ENCODE data around the gene POMGNT2. TPM values are rescaled to one million over a fixed set of nuclear protein-coding genes. Genes with fewer than 3 reads are reported as not detected.

Gene POMGNT2
- total and polyA plus RNA-seq, 12 donors = 7.1 to 29.4 (median 16.9) TPM

DNA sequence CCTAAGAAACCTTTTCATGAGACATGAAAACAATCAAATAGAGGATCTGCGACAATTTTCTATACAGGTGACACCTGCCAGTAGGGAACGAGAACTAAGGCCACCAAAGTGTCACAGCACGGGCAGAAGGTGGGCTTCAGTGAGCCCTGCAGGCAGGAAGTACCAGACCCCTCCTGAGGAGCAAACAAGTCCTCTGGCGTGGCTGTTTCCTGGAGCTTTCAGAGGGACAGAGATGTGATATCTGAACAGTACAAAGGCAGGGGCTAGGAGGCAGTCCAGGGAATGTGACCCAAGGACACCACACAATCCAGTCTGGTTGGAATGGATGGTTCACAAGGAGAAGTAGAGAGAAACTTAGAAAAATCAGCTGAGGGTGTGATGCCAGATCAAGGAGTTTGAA lies 16.8 kb downstream of the POMGNT2 start:
- DNase-seq (no peak), ATAC-seq (no peak)
- 94% methylated on average over 4 of the region's 4 CpGs for WGBS, 2 donors
- TF ChIP-seq, protein P1, sequence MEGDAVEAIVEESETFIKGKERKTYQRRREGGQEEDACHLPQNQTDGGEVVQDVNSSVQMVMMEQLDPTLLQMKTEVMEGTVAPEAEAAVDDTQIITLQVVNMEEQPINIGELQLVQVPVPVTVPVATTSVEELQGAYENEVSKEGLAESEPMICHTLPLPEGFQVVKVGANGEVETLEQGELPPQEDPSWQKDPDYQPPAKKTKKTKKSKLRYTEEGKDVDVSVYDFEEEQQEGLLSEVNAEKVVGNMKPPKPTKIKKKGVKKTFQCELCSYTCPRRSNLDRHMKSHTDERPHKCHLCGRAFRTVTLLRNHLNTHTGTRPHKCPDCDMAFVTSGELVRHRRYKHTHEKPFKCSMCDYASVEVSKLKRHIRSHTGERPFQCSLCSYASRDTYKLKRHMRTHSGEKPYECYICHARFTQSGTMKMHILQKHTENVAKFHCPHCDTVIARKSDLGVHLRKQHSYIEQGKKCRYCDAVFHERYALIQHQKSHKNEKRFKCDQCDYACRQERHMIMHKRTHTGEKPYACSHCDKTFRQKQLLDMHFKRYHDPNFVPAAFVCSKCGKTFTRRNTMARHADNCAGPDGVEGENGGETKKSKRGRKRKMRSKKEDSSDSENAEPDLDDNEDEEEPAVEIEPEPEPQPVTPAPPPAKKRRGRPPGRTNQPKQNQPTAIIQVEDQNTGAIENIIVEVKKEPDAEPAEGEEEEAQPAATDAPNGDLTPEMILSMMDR (IDR thresholded peaks at IDR 0.05) = no peak
- H3K4me1 ChIP-seq = peaks cover 0 to 16% (median 3%) of the 10 kb centered on the region in 9 donors
- peaks cover 0 to 15% (median 0%) of the 10 kb centered on the region in 9 donors for H3K36me3 ChIP-seq
- H3K9me3 ChIP-seq = no peaks in the 10 kb centered on the region
- intact Hi-C loops (cut with DNase I) = no loop called here
- no peaks in the 10 kb centered on the region for H3K27me3 ChIP-seq
- H3K27ac ChIP-seq = no peak overlapping the region
- H3K4me3 ChIP-seq = no peak overlapping the region

DNA sequence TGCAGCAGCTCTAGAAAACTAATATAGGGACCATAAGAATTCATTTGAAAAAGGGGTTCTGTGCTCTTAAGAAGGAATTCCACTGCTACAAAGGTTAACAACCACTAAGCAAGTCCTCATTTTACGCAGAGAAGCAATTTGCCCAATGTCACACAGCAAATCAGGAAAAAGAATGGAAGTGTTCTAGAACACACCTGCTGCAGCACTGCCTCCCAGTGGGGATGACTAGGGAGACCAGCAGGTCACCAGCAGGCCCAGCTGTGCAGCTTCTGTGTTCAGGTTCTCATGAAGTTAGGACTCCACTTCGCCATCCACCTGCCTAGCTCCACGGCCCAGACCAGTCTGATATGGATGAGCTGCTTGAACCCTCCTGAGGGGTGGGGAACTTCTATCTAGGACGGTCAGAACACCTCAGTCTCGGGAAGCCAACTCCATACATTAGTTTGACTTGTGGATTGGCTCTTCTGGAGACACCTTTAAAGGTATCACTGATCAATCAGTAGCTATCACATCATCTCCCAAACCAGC lies 18.6 kb downstream of the POMGNT2 start:
- no peak for ATAC-seq
- no peaks in the 10 kb centered on the region for H3K27me3 ChIP-seq
- TF ChIP-seq, protein P1 (IDR thresholded peaks at IDR 0.05) = peak in 1 of 9 donors; percentile 13
- 96 to 98% methylated on average over 5 of the region's 5 CpGs for WGBS, 2 donors
- no peak for DNase-seq
- H3K27ac ChIP-seq = no peak overlapping the region
- H3K4me1 ChIP-seq = peaks cover 0 to 14% (median 3%) of the 10 kb centered on the region in 9 donors
- peaks cover 0 to 29% (median 0%) of the 10 kb centered on the region in 9 donors for H3K36me3 ChIP-seq
- no peak overlapping the region for H3K4me3 ChIP-seq
- intact Hi-C loops (cut with DNase I) = no loop called here
- H3K9me3 ChIP-seq = no peaks in the 10 kb centered on the region

DNA sequence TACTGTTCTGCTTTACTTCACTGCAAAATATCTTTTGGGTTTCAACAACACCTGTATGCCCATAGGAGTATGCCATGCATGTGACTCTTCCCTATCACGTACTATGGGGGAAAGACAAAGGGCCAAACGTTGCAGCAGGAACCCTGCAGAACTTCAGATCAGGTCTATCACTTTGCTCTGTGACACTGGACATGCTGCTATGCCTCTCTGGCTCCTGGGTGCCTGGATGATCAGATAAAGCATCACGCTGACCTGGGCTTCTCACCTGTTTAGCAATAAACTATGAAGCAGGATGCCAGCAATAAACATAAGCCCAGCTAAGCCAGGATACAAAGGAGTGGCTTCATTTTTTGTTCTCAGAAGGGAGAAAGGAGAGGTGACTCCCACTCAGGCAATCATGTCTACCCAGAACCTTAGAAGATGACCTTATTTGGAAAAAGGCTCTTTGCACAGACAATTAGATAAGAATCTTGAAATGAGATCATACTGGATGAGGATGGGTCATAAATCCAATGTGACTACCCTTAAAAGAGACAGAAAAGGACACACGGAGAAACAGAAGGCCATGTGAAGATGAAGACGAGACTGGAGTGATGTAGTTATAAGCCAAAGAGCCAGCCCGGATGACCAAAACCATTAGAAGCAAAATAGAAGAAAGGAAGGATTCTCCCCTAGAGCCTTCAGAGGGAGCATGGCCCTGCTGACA lies 19.3 kb downstream of the POMGNT2 start:
- intact Hi-C loops (cut with DNase I) = no loop called here
- DNase-seq (no peak), ATAC-seq (no peak)
- TF ChIP-seq, protein P1 (IDR thresholded peaks at IDR 0.05) = no peak
- peaks cover 0 to 3% (median 0%) of the 10 kb centered on the region in 11 donors for H3K9me3 ChIP-seq
- H3K36me3 ChIP-seq = peaks cover 0 to 31% (median 0%) of the 10 kb centered on the region in 9 donors
- no peak overlapping the region for H3K4me3 ChIP-seq
- H3K27me3 ChIP-seq = no peaks in the 10 kb centered on the region
- peaks cover 0 to 14% (median 3%) of the 10 kb centered on the region in 9 donors for H3K4me1 ChIP-seq
- WGBS, 2 donors = 92% methylated on average over 6 of the region's 6 CpGs
- no peak overlapping the region for H3K27ac ChIP-seq

DNA sequence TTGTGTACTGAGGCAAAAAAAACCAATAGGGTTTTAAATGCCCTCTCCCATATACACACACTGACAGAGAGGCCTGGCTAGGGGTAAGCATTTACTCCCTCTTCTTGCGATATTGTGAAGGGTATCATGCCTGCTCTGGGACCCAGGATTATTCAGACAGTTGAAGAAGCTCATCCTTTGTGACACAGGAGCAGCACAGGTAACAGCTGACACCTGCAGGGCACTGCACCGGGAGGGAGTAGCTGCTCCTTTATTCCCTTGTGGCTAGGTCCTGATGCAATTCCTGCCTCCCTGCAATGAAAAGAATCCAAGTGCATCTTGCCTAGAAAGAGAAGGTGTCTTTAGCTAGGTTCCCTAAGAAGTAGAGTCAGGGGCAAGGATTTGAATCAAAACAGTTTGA lies 23.4 kb downstream of the POMGNT2 start:
- Histone ChIP-seq H3K4me3 (no peak overlapping the region), H3K27ac (no peak overlapping the region), H3K27me3 (no peaks in the 10 kb centered on the region), H3K36me3 (peaks cover 0 to 61% (median 18%) of the 10 kb centered on the region in 9 donors), H3K9me3 (peaks cover 0 to 5% (median 0%) of the 10 kb centered on the region in 11 donors), H3K4me1 (no peaks in the 10 kb centered on the region)
- DNase-seq (no peak), ATAC-seq (no peak)
- WGBS, 2 donors = 91 to 95% methylated on average over 2 of the region's 2 CpGs
- TF ChIP-seq, protein P1 (IDR thresholded peaks at IDR 0.05) = no peak
- intact Hi-C loops (cut with DNase I) = no loop called here

Data from heart right ventricle (tissue), 16 donors.